Measurements from ENCODE around the gene ST14.

- TF ChIP-seq TARDBP (IDR thresholded peaks at IDR 0.05), result no peak
- TF ChIP-seq ARNT (IDR thresholded peaks at IDR 0.05), result no peak
- TF ChIP-seq NFRKB (IDR thresholded peaks at IDR 0.05), result no peak
- TF ChIP-seq FOXM1 (IDR thresholded peaks at IDR 0.05; ENCODE audit: borderline replicate concordance), result no peak
- TF ChIP-seq ELF4 (IDR thresholded peaks at IDR 0.05), result no peak
- TF ChIP-seq SUZ12 (IDR thresholded peaks at IDR 0.05), result no peak
- TF ChIP-seq LEF1 (IDR thresholded peaks at IDR 0.05; ENCODE audit: borderline replicate concordance), result no peak
- no peak for TF ChIP-seq SP1 (IDR thresholded peaks at IDR 0.05)
These were observed 18.2 kb downstream of the ST14 start for GRCh38 chr11:130177782-130178181.

All from HEK293T (cell line).